Keratinocyte (primary cell): ENCODE measurements around the gene TXNDC9. TPM values are rescaled to one million over a fixed set of nuclear protein-coding genes. Genes with fewer than 3 reads are reported as not detected.
"Not testable (repeated sequence)": the region's sequence is repeated elsewhere in the genome, so short reads cannot be mapped to it uniquely, and the experiment has no call there.

ENCODE experiments used
- DNase-seq: peaks from one replicate; pipeline ENCODE4 v3.0.0-alpha.2; 2011; ENCODE audit warnings: low read depth, missing footprints, low spot score
- FAIRE-seq: peaks from 2 replicates; lab custom pipeline; 2011; peaks lifted over from hg19 to GRCh38; lab: Jason Lieb, UNC
- H2AFZ ChIP-seq: 2 replicates; pipeline ENCODE4 v1.6.0; 2012; ENCODE audit warnings: low read length, control low read depth, inconsistent platforms; ENCODE audit not compliant: control insufficient read depth
- H3K27ac ChIP-seq: 2 replicates; pipeline ENCODE4 v1.5.1; 2011; ENCODE audit warnings: low read length; ENCODE audit not compliant: control insufficient read depth, insufficient read depth
- H3K27me3 ChIP-seq: 3 replicates; pipeline ENCODE4 v1.6.0; 2011; ENCODE audit warnings: low read length; ENCODE audit not compliant: control insufficient read depth, insufficient read depth; ENCODE audit errors: extremely low read depth
- H3K36me3 ChIP-seq, 2 experiments: 2 replicates in 1 of 2; 3 replicates in 1 of 2; pipeline ENCODE4 v1.5.1; 2011; ENCODE audit warnings: low read length in 2 of 2, mild to moderate bottlenecking in 1 of 2; ENCODE audit not compliant: control insufficient read depth in 2 of 2, insufficient read depth in 2 of 2; ENCODE audit errors: extremely low read depth in 1 of 2
- H3K4me1 ChIP-seq: 3 replicates; pipeline ENCODE4 v1.5.1; 2011; ENCODE audit warnings: low read length; ENCODE audit not compliant: control insufficient read depth, insufficient read depth; ENCODE audit errors: extremely low read depth
- H3K4me2 ChIP-seq: 3 replicates; pipeline ENCODE4 v1.6.0; 2011; ENCODE audit warnings: low read depth, low read length; ENCODE audit not compliant: control insufficient read depth, insufficient read depth; ENCODE audit errors: extremely low read depth
- H3K4me3 ChIP-seq, 3 experiments: fragments of 200-600 bp in 1 of 3; sonication (generic) in 1 of 3; 2 replicates in 2 of 3; 3 replicates in 1 of 3; pipeline ENCODE4 v1.5.1; 2011 to 2016; ENCODE audit warnings: low read length in 3 of 3, mild to moderate bottlenecking in 3 of 3, control low read depth in 2 of 3, inconsistent platforms in 1 of 3, low read depth in 1 of 3, mixed read lengths in 1 of 3, mixed run types in 1 of 3, moderate library complexity in 1 of 3; ENCODE audit not compliant: control insufficient read depth in 2 of 3, insufficient read depth in 2 of 3; ENCODE audit errors: extremely low read depth in 1 of 3
- H3K79me2 ChIP-seq: 2 replicates; pipeline ENCODE4 v1.6.0; 2012; ENCODE audit warnings: low read length; ENCODE audit not compliant: control insufficient read depth, insufficient read depth
- H3K9ac ChIP-seq: 3 replicates; pipeline ENCODE4 v1.6.0; 2011; ENCODE audit warnings: low read length; ENCODE audit not compliant: control insufficient read depth, insufficient read depth; ENCODE audit errors: extremely low read depth
- H3K9me1 ChIP-seq: 3 replicates; pipeline ENCODE4 v1.6.0; 2011; ENCODE audit warnings: low read length; ENCODE audit not compliant: control insufficient read depth, insufficient read depth; ENCODE audit errors: extremely low read depth
- H3K9me3 ChIP-seq: 2 replicates; pipeline ENCODE4 v1.5.1; 2012; ENCODE audit warnings: low read depth, low read length; ENCODE audit not compliant: control insufficient read depth
- H4K20me1 ChIP-seq: 3 replicates; pipeline ENCODE4 v1.6.0; 2011; ENCODE audit warnings: low read length; ENCODE audit not compliant: control insufficient read depth, insufficient read depth; ENCODE audit errors: extremely low read depth
- CTCF ChIP-seq, 3 experiments: IDR thresholded peaks in 1 of 3; conservative IDR thresholded peaks in 1 of 3; optimal IDR thresholded peaks in 1 of 3; 2 replicates in 2 of 3; 3 replicates in 1 of 3; pipeline versions ENCODE3 to v1.5.1; 2011; ENCODE audit warnings: low read length in 3 of 3, mild to moderate bottlenecking in 3 of 3, moderate library complexity in 2 of 3, control low read depth in 1 of 3, inconsistent platforms in 1 of 3; ENCODE audit not compliant: insufficient read depth in 2 of 3; ENCODE audit errors: extremely low read depth in 1 of 3
- EZH2 ChIP-seq: IDR thresholded peaks from one replicate; pipeline ENCODE4 v1.6.1; 2012; ENCODE audit warnings: inconsistent platforms, mild to moderate bottlenecking, low read length, moderate library complexity
- dilution Hi-C: fragments of 300-500 bp; cut with MboI; formaldehyde crosslinking; loops from one replicate; pipeline ENCODE4 v1.7.0; 2020; ENCODE audit warnings: low sequenced_read_pairs; ENCODE audit not compliant: extremely low pct_ligation_motif_present
- polyA plus RNA-seq, 5 experiments: library from polyadenylated mRNA; depleted of rRNA in 3 of 5; stranded (reverse) in 3 of 5; stranded (forward) in 1 of 5; unstranded in 1 of 5; fragments of >200 nt; gene quantifications; 1 replicate in 1 of 5; 2 replicates in 3 of 5; 3 replicates in 1 of 5; pipeline versions ENCODE4 v1.2.1 to v1.2.3, GENCODE V29; 2011 to 2012; ENCODE audit warnings: missing spikeins in 2 of 5, low read depth in 1 of 5, low replicate concordance in 1 of 5

Gene TXNDC9
- polyA plus RNA-seq, 1 donor (not counting 4 experiments of a cell fraction or from before 2014, with no cell fraction given), result 73.3 TPM

- no peaks in the 10 kb centered on the region for H3K9me1 ChIP-seq
- no peak overlapping the region for H3K27ac ChIP-seq
- H3K79me2 ChIP-seq, result no peaks in the 10 kb centered on the region
- H3K4me2 ChIP-seq, result no peak overlapping the region
- no peaks in the 10 kb centered on the region for H4K20me1 ChIP-seq
- dilution Hi-C loops, result no loop called here
- H3K9me3 ChIP-seq, result no peaks in the 10 kb centered on the region
- no peak for TF ChIP-seq CTCF (optimal IDR thresholded peaks at IDR 0.05 in 1 of 3, IDR thresholded peaks at IDR 0.05 in 1 of 3, conservative IDR thresholded peaks at IDR 0.05 in 1 of 3; ENCODE audit: extremely low read depth in 1 of 3, insufficient read depth in 2 of 3, low read length in 3 of 3)
- no peak for TF ChIP-seq EZH2
- no peaks in the 10 kb centered on the region for H3K4me1 ChIP-seq
- H3K27me3 ChIP-seq, result no peaks in the 10 kb centered on the region
- H2AFZ ChIP-seq, result no peak overlapping the region
- no peak overlapping the region for H3K9ac ChIP-seq
- peaks cover 12 to 23% of the 10 kb centered on the region in 2 experiments for H3K36me3 ChIP-seq
- no peak for FAIRE-seq
- DNase-seq, result no peak
- H3K4me3 ChIP-seq, result no peak overlapping the region
These were observed 37.0 kb upstream of the TXNDC9 start for GRCh38 chr2:99373144-99373543.

- not testable (repeated sequence) for FAIRE-seq
These were observed 32.7 kb upstream of the TXNDC9 start for GRCh38 chr2:99368854-99369253.

DNA sequence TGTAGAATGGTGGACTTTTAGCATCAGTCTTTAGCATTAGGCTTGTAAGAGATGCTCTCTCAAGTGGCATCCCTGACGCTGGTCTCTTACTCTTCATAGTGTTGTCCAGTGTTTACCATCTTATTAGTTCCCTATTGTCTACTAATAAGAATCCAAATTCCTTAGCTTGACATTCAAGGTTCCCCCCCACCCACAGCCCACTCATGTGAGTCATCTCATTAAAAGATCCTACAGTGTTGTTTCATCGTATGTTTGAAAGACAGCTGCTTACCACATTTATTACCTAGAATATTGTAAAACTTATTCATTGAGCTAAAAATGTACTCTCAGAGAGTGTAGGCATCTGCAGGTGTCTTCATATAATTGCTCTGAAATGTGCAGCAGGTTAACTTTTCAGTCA lies 29.5 kb upstream of the TXNDC9 start:
- H2AFZ ChIP-seq, result no peak overlapping the region
- H3K27ac ChIP-seq, result no peak overlapping the region
- no peaks in the 10 kb centered on the region for H4K20me1 ChIP-seq
- no peaks in the 10 kb centered on the region for H3K27me3 ChIP-seq
- no peak overlapping the region for H3K4me3 ChIP-seq
- H3K9me3 ChIP-seq, result no peaks in the 10 kb centered on the region
- H3K79me2 ChIP-seq, result peaks cover 1% of the 10 kb centered on the region
- DNase-seq (no peak), FAIRE-seq (no peak)
- no peaks in the 10 kb centered on the region for H3K9me1 ChIP-seq
- TF ChIP-seq CTCF (optimal IDR thresholded peaks at IDR 0.05 in 1 of 3, IDR thresholded peaks at IDR 0.05 in 1 of 3, conservative IDR thresholded peaks at IDR 0.05 in 1 of 3; ENCODE audit: extremely low read depth in 1 of 3, insufficient read depth in 2 of 3, low read length in 3 of 3) (no peak), EZH2 (no peak)
- no peak overlapping the region for H3K9ac ChIP-seq
- no peak overlapping the region for H3K4me2 ChIP-seq
- no peaks in the 10 kb centered on the region for H3K4me1 ChIP-seq
- dilution Hi-C loops, result no loop called here
- peaks cover 22 to 31% of the 10 kb centered on the region in 2 experiments for H3K36me3 ChIP-seq

More at GRCh38 chr2:99368854-99369253, 32.7 kb upstream of the TXNDC9 start:
- H4K20me1 ChIP-seq, DNase-seq, H3K27me3 ChIP-seq, H3K79me2 ChIP-seq, H3K4me2 ChIP-seq, H3K4me1 ChIP-seq, H3K27ac ChIP-seq, H3K9ac ChIP-seq, dilution Hi-C loops, H3K9me1 ChIP-seq, H3K4me3 ChIP-seq, H2AFZ ChIP-seq, H3K9me3 ChIP-seq: not testable (repeated sequence)
- H3K36me3 ChIP-seq, result peaks cover 19 to 30% of the 10 kb centered on the region in 2 experiments
